Activated CD4-positive, alpha-beta T cell treated with anti-CD3 and anti-CD28 coated beads, Interleukin-2, Interleukin-4, amounts not matched to agents 100 ng/mL and 50 ng/mL, durations not matched to agents 16 hours and 8 hours (primary cell): ENCODE results near the gene C22orf39.

ENCODE experiments used
- DNase-seq: peaks from one replicate; pipeline ENCODE4 v3.0.0-alpha.2; 2020; ENCODE audit warnings: low spot score

The C22orf39 gene

DNA sequence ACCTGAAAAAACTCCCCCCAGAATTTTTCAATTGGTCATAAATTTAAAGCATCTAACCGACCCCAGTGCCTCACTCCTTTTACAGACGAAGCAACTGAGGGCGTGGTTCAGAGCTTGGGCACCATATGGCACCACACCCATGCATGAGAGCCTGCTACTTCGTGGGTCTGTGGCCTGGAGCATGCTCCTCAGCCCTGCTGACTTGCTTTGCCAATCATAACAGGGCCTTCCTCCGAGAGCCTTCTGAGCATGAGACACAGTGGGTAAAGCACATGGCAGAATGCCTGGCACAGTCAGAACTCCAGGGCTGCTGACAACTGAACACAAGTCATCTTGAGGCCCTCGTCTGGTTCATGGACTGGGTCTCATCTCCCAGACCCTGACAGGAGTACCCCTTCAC, 49.3 kb downstream of the C22orf39 start:
- no peak for DNase-seq

GRCh38 chr22:19397734-19398104, 49.8 kb downstream of the C22orf39 start:
- DNase-seq, result no peak

- no peak for DNase-seq
Measured at GRCh38 chr22:19396934-19397733, 50.4 kb downstream of the C22orf39 start.

DNA sequence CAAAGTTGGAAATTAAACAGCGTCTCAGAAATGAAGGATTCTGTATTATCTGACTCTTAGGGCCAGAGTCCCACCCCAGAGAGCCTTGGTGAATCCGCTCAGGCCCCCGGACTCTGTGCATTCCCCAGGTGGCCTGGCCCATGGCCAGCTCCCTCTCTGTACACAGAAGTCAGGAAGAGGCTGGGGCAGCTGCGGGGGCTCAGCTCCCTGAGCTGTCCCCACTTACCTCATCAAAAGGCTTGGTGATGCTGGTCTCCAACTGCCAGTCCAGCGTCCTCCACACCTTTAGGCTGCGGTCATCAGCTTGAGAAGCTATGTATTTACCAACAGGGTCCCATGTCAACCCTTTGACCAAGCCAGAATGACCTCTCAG, 51.0 kb downstream of the C22orf39 start:
- no peak for DNase-seq

GRCh38 chr22:19395276-19395675, 52.2 kb downstream of the C22orf39 start:
- no peak for DNase-seq

DNA sequence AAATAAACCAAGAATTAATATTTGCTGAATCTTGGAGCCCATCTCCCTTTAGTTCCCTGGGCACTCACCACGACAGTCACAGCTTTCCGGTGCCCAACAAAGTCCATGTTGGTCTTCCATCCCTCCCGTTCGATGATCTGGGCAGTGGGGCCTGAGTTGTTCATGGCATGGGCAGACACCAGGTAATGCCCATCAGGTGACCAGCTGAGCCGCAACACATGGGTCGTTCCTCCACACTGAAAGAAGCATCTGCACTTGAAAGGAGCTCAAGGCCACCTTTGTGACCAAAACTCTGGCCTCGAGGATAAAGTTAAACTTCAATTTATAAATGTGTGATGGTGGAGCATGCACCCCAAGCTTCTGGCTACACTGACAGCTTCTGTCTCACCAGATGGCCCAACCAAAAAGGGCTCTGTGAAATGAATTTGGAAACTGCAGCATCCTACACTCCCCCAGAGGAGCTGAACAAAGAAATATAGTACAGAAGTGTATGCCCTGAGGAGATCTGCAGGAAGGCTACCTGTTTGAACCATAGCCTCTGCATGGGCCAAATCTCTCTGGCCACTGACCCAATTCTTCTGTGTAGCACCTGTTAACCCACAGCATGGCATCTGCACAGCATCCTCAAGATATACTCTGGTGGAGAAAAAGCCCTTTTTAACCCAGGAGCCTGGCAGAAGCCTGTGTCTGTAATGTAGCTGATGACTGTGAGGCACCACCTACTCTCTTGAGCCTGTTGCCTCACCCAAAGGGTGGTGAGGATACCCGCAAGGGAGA, 53.0 kb downstream of the C22orf39 start:
- DNase-seq, result no peak

- no peak for DNase-seq
Measured at GRCh38 chr22:19393704-19394103, 53.8 kb downstream of the C22orf39 start.
